ENCODE measurements around the gene AUTS2.

AUTS2 gene

DNA sequence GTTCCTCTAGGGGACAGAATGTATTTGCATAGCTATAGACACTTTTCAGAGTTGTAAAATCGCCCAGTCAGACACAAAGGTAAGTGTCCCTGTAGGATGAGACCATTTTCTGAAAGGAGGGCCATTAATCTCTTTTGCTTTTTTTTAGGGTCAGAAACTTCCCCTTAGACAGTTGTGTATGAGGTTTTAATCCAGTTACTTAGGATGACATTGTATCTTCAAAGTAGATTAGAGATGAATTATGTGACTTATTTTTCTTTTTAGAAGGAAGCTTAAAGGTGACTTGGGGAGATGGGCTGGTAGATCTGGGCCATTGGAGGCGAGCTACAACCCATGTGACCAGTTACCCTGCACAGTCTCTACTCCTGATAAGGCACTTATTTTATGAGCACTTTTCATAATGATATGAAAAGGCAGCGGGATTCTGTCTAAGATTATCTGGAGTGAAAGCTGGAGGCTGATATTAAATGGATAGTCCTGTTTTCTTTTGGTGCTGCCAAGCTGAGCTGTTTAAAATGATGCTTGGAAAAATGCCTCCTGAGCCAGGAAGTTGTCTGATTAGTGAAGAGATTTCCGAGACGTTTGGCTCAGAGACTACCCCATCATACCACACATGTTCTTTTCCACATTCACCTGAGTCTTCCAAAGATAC, 264.3 kb downstream of the AUTS2 start:
- TF ChIP-seq, protein P1, sequence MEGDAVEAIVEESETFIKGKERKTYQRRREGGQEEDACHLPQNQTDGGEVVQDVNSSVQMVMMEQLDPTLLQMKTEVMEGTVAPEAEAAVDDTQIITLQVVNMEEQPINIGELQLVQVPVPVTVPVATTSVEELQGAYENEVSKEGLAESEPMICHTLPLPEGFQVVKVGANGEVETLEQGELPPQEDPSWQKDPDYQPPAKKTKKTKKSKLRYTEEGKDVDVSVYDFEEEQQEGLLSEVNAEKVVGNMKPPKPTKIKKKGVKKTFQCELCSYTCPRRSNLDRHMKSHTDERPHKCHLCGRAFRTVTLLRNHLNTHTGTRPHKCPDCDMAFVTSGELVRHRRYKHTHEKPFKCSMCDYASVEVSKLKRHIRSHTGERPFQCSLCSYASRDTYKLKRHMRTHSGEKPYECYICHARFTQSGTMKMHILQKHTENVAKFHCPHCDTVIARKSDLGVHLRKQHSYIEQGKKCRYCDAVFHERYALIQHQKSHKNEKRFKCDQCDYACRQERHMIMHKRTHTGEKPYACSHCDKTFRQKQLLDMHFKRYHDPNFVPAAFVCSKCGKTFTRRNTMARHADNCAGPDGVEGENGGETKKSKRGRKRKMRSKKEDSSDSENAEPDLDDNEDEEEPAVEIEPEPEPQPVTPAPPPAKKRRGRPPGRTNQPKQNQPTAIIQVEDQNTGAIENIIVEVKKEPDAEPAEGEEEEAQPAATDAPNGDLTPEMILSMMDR (IDR thresholded peaks at IDR 0.05; ENCODE audit: low read length), result no peak
- no peak for TF ChIP-seq EZH2 (IDR thresholded peaks at IDR 0.05; ENCODE audit: borderline replicate concordance, low read length)
- Histone ChIP-seq H3K27ac (ENCODE audit: low read depth, low read length, poor library complexity, severe bottlenecking) (no peak overlapping the region), H3F3A (ENCODE audit: insufficient read depth, low read length) (no peaks in the 10 kb centered on the region), H4K20me1 (ENCODE audit: insufficient read depth, low read length) (no peaks in the 10 kb centered on the region), H3K4me1 (ENCODE audit: insufficient read depth, low read length, severe bottlenecking) (peaks cover 76% of the 10 kb centered on the region), H3K27me3 (ENCODE audit: insufficient read depth, low read length) (no peaks in the 10 kb centered on the region), H3K79me2 (ENCODE audit: insufficient read depth, low read length) (peaks cover 78% of the 10 kb centered on the region), H3K4me2 (ENCODE audit: low read length) (no peak overlapping the region), H3K36me3 (ENCODE audit: insufficient read depth, low read length) (no peaks in the 10 kb centered on the region), H3K9me3 (ENCODE audit: low read length) (no peaks in the 10 kb centered on the region), H2AFZ (ENCODE audit: low read length) (no peak overlapping the region), H3K4me3 (ENCODE audit: low read depth, low read length, poor library complexity, severe bottlenecking) (no peak overlapping the region), H3K9me2 (ENCODE audit: low read depth, low read length) (no peaks in the 10 kb centered on the region), H3K9ac (ENCODE audit: low read length) (no peak overlapping the region)

GRCh38 chr7:69864274-69864673, 266.0 kb downstream of the AUTS2 start:
- H3K9me2 ChIP-seq (ENCODE audit: low read depth, low read length), result no peaks in the 10 kb centered on the region
- no peak overlapping the region for H3K4me3 ChIP-seq (ENCODE audit: low read depth, low read length, poor library complexity, severe bottlenecking)
- H3K27ac ChIP-seq (ENCODE audit: low read depth, low read length, poor library complexity, severe bottlenecking), result no peak overlapping the region
- H3K4me2 ChIP-seq (ENCODE audit: low read length), result no peak overlapping the region
- no peaks in the 10 kb centered on the region for H3K27me3 ChIP-seq (ENCODE audit: insufficient read depth, low read length)
- H2AFZ ChIP-seq (ENCODE audit: low read length), result no peak overlapping the region
- H3F3A ChIP-seq (ENCODE audit: insufficient read depth, low read length), result no peaks in the 10 kb centered on the region
- H4K20me1 ChIP-seq (ENCODE audit: insufficient read depth, low read length), result no peaks in the 10 kb centered on the region
- TF ChIP-seq, protein P1 (IDR thresholded peaks at IDR 0.05; ENCODE audit: low read length), result no peak
- TF ChIP-seq EZH2 (IDR thresholded peaks at IDR 0.05; ENCODE audit: borderline replicate concordance, low read length), result no peak
- H3K36me3 ChIP-seq (ENCODE audit: insufficient read depth, low read length), result no peaks in the 10 kb centered on the region
- H3K4me1 ChIP-seq (ENCODE audit: insufficient read depth, low read length, severe bottlenecking), result peaks cover 58% of the 10 kb centered on the region
- H3K9ac ChIP-seq (ENCODE audit: low read length), result no peak overlapping the region
- no peaks in the 10 kb centered on the region for H3K9me3 ChIP-seq (ENCODE audit: low read length)
- peaks cover 74% of the 10 kb centered on the region for H3K79me2 ChIP-seq (ENCODE audit: insufficient read depth, low read length)

GRCh38 chr7:69864822-69865221, 266.5 kb downstream of the AUTS2 start:
- H3K36me3 ChIP-seq (ENCODE audit: insufficient read depth, low read length), result no peaks in the 10 kb centered on the region
- H3K79me2 ChIP-seq (ENCODE audit: insufficient read depth, low read length), result peaks cover 73% of the 10 kb centered on the region
- H3K9me3 ChIP-seq (ENCODE audit: low read length), result no peaks in the 10 kb centered on the region
- no peaks in the 10 kb centered on the region for H3K9me2 ChIP-seq (ENCODE audit: low read depth, low read length)
- no peaks in the 10 kb centered on the region for H3F3A ChIP-seq (ENCODE audit: insufficient read depth, low read length)
- H3K27ac ChIP-seq (ENCODE audit: low read depth, low read length, poor library complexity, severe bottlenecking), result no peak overlapping the region
- H3K9ac ChIP-seq (ENCODE audit: low read length), result no peak overlapping the region
- no peaks in the 10 kb centered on the region for H3K27me3 ChIP-seq (ENCODE audit: insufficient read depth, low read length)
- H3K4me3 ChIP-seq (ENCODE audit: low read depth, low read length, poor library complexity, severe bottlenecking), result no peak overlapping the region
- no peaks in the 10 kb centered on the region for H4K20me1 ChIP-seq (ENCODE audit: insufficient read depth, low read length)
- H2AFZ ChIP-seq (ENCODE audit: low read length), result no peak overlapping the region
- TF ChIP-seq, protein P1 (IDR thresholded peaks at IDR 0.05; ENCODE audit: low read length), result no peak
- no peak for TF ChIP-seq EZH2 (IDR thresholded peaks at IDR 0.05; ENCODE audit: borderline replicate concordance, low read length)
- H3K4me1 ChIP-seq (ENCODE audit: insufficient read depth, low read length, severe bottlenecking), result peaks cover 53% of the 10 kb centered on the region
- no peak overlapping the region for H3K4me2 ChIP-seq (ENCODE audit: low read length)

All from OCI-LY1 (cell line).